Skin epidermis (tissue), 12 donors: ENCODE measurements around the gene SLC35E2B.
"Not testable (repeated sequence)": the region's sequence is repeated elsewhere in the genome, so short reads cannot be mapped to it uniquely, and the experiment has no call there.

Experiments used
- H3K27ac ChIP-seq, 21 experiments: fragments of 200-600 bp; sonication (generic) in 11 of 21; one replicate each; pipeline ENCODE4 v1.5.0; 2020; ENCODE audit warnings: mild to moderate bottlenecking in 3 of 21, inconsistent platforms in 2 of 21, moderate library complexity in 2 of 21
- H3K4me3 ChIP-seq, 7 experiments: fragments of 200-600 bp; sonication (generic) in 2 of 7; one replicate each; pipeline ENCODE4 v1.5.0; 2020; ENCODE audit warnings: inconsistent platforms in 2 of 7, mild to moderate bottlenecking in 2 of 7, moderate library complexity in 1 of 7

The SLC35E2B gene

DNA sequence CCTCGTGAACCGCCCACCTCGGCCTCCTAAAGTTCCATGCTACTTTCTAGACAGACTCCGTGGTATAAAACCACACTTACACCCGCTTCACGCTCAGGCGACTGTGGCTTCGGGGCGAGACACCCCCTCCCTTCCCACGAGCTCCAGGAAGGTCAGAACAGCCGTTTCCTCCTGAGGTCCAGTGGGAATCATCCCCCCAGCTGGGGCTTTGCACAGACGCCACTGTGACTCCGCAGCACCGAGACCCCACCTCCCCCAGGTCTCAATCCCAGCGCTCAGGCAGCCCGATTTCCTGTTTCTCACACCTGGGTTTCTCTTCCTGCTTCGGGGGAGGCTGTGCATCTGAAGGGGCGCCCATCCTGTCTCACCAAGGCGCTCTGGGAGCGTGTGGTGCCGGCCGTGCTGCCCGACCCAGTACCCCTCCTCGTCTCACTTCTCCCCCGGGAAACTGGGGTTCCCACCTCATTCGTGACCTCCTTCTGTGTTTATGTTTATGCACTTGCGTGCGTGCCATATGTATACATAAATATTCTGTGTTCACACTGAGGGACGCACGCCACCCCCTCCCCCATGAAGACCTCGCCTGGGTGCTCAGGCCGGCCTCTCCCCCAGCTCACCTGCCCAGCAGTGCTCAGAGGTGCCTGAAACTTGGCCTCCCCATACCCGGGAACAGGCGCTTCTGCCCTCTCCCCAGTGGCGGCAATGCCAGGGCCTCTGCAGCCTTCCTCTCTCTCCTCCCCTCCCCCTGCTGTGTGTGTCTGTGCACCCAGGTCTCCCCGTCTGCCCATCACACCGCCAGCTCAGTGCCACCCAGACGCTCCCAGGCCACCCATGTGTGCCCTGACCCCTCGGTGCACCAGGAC, 14.6 kb downstream of the SLC35E2B start:
- Histone ChIP-seq H3K4me3 (peak overlapping the region in 1 of 7 experiments; percentile 3), H3K27ac (peak overlapping the region in 14 of 21 experiments; percentile 6 to 77 (median 54))

DNA sequence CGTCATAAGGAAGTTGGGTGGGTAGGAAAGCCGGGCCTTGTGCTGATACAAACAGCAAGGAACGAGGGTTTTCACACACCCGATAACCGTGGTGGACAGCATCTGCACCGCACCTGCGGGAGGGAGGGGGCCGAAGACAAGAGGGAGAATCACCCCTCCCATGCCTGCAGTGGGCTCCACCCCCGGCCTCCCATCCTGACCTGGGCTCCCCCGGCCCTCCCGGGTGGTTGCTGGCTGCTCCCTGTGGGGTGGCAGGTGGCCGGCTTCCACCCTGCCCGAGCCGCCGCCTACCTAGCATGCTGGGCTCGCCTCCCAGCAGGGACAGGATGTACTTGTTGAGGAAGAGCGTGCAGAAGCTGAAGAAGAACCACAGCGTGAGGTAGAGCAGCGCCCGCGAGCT, 16.5 kb downstream of the SLC35E2B start:
- H3K4me3 ChIP-seq, H3K27ac ChIP-seq: not testable (repeated sequence)

DNA sequence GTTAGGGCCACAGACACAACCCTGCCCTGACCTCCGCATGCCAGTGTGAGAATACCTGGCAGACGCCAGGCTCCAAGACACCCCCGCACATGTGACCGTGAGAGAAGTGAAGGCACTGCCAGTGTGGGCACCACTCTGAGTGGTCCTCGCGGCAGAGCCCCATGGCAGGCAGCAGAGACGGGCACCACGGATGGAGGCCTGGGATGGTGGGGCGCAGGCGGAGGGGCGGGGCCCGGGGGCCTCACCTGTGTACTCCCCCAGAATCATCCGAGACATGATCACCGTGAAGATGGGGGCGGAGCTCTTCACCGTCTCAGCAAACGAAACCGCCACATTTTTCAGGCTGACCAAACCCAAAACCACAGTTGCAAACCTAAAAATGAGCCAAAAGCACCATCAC, 17.4 kb downstream of the SLC35E2B start:
- H3K4me3 ChIP-seq, H3K27ac ChIP-seq: not testable (repeated sequence)

DNA sequence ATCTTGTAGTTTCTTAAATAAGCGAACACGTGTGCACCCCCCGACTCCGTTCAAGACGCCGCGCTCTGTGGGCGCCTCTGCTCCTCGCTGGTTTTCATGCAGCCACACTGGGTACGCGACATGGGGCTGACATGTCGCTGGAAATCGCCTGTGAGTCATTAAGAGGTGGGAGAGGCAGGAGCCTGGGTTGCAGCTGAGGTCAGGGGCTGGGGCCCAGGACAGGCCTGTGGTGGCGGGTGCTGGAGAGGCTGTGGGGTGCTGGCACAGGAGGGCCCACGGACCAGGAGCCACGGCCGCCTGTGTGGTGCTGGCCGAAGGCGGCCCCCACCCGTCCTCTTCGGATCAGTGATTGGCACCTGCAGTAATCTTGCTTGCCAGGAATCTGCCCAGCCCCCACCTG, 17.8 kb downstream of the SLC35E2B start:
- H3K27ac ChIP-seq, H3K4me3 ChIP-seq: not testable (repeated sequence)

DNA sequence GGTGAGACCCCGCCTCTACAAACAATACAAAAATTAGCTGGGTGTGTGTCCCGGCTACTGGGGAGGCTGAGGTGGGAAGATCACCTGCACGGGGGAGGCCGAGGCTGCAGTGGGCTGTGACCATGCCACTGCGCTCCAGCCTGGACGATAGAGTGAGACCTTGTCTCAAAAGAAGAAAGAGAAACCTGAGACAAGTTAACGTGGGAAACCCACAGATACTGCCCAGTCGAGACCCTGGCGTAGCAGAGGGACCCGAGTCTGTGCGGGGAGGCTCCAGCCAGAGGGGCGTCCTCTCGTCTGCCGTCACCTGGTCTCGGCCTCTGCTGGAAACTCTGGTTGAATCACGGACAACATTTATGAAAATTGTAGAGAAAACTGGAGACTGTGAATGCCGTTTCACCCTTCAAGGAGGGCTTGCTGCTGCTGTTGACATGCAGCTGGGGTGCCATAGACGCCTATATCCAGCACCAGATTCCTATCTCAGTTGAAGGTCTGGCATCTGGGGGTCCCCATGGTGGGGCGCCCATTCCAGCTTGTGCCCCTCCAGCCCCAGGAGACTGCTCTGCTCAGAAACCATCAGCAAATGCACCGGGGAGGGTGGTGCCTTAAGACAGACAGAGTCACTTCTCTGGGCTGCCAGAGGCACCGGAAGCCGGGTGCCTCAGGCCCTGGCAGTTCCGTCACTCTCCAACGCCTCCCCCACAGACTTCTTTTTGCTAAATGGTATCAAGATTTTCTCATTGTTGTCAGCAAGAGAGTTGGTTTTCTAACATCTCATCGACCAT, 20.2 kb downstream of the SLC35E2B start:
- H3K4me3 ChIP-seq, result no peak overlapping the region
- no peak overlapping the region for H3K27ac ChIP-seq

DNA sequence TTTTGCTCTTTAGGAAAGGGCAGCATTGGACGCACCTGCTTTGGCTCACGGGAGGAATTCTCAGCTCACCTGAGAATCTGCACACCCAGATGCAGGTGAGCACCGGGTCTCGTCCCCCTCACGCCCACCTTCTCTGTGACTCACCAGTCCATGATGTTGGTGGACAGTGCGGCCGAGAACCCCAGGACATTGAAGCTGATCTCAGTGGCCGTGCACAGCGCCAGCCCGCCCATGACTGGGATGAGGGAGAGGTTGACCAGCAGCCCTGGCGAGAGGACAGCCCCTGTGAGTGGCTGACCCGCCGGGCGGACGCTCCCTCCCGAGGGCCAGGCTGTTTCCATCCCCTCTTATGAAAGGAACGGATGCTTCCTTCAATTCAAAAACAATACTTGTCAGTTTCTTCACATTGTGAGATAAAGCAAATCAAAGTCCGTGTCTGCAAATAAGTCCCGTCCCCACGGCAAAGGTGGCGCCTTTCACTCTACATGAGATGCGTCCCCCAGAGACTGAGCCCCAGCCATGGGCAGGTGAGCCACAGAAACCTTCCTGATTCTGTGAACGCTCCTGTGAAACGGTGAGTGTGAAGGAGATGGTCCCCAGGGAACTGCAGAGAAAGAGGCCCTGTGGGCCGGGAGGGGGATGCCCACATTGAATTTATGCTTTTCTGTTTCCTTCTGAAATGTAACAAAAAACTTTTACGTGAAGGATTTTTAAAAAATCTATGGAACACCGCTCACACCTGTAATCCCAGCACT, 21.1 kb downstream of the SLC35E2B start:
- no peak overlapping the region for H3K4me3 ChIP-seq
- no peak overlapping the region for H3K27ac ChIP-seq

DNA sequence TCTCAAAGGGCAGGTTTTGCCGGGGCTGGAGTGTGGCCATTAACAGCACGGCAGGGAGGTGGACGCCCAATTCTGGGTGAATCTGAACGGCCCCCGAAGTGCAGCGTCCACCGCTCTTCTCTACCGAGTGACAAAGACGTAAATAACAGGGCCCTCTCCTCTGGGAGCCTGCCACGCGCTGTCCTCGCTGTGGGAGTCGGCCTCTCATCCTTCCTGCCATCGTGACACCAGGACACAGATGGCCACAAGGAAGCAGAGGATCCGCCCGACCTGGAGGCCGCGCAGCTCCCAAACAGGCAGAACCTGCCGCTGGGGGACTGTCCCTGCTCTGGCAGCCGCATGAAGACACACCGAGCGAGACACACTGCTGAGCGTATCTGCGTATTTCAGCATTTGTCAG, 21.7 kb downstream of the SLC35E2B start:
- H3K27ac ChIP-seq, result no peak overlapping the region

DNA sequence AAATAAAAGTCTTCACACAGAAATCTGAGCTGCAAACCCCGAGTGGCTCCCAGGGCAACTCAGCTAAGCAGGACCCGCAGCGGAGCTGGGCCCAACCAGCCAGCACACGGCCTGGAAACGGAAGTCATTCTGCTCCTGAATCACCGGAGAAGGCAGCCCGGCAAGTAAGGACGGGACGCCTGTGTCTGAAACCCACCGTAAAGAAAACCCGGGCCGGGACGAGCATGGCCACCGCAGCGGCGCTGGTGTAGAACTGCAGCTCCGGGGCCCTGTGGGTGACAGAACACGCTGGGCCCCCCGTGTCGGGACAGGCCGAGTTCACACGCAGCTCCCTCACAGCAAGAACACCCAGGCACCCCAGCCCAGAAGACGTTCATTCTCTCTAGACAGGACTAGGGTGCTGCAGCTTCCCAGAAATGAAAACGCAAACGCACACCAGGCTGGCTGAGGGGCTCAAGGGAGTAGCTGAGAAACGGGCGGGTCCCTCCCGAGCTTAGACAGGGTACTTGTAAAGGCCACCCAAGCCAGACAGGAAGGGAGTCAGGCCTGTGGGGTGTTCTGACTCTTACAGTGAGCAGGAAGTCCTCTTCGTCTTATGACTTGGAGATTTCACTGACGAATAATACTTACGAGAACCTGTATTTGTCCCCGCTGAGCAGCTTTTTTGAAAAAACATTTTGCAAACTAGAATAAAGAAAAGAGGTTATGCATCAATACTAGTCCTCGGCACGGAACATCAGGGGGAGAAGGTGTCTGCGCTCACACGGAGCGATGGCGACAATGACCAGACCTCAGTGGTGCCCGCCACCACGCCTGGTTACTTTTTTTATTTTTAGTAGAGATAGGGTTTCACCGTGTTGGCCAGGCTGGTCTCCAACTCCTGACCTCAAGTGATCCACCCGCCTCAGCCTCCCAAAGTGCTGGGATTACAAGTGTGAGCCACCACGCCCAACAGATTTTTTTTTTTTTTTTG, 22.8 kb downstream of the SLC35E2B start:
- H3K27ac ChIP-seq, result no peak overlapping the region
- no peak overlapping the region for H3K4me3 ChIP-seq

More for the DNA sequence above, 21.7 kb downstream of the SLC35E2B start:
- H3K4me3 ChIP-seq, result no peak overlapping the region

DNA sequence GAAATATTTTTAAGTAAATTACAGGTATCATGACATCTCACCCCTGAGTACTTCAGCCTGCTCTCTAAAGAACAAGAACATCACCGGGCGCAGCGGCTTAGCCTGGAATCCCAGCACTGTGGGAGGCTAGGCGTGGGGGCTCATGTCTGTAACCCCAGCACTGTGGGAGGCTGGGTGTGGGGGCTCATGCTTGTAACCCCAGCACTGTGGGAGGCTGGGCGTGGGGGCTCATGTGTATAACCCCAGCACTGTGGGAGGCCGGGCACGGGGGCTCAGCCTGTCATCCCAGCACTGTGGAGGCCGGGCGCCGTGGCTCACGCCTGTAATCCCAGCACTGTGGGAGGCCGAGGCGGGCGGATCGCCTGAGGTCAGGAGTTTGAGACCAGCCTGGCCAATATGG, 26.1 kb downstream of the SLC35E2B start:
- peak overlapping the region in 1 of 21 experiments; percentile 49 for H3K27ac ChIP-seq
- H3K4me3 ChIP-seq, result no peak overlapping the region

DNA sequence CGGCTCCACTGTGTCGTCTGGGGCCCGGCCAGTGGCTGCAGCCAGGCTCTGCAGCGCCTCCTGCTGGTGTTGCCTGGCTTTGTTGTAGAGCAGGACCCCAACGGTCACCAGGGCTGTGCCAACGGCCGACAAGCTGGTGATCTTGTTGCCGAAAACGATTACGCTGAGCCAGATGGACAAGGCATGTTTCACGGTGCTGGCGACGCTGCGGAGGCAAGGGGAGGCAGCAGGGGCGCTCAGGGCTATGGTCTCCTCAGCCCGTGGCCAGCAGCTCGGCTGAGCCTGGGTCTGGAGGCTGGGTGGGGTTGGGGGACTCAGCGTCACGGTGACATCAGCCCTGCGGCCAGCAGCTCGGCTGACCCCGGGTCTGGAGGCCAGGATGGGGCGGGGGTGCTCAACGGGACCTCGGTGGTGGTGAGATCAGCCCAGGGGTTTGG, 26.8 kb downstream of the SLC35E2B start:
- Histone ChIP-seq H3K4me3 (no peak overlapping the region), H3K27ac (peak overlapping the region in 2 of 21 experiments; percentile 8 to 44)

DNA sequence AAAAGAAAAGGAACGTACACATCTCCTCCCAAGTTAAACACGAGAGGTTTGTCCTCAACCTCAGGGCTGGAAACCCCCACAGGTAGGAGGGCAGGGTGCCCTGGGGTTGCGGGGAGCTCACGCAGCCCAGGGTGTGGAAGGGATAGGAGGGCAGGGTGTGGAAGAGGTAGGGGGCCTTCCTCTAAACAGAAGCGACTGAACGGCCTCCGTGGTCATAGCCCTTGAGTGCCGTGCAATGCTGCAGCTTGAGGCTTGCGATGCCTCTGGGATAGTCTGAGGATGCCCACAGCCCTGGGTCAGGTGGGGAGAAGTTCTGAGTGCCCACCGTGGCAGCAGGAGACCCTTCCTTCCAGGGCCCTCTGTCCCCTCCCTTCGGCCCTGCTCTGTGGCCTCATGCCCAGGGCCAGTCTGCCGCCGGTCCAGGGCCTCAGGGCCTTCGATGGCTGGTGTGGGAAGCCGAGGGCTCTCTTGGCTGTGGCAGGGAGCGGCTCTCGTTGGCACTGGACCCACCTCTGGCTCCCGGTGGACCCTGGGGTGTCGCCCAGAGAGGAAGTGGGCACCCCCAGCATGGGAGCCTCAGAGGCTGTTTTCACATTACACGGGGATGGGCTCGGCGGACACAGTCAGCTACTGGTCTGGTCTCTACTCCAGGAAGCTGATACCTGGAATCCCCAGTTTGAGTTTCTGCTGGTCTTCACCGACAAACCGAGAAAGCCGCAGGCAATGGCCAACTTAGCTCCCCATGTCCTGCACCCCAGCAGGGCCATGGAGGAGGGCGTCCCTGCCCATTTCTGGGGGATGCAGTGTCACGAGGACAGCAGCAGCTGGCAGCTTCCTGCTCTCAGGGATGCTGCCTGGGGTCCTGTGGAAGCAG, 27.4 kb downstream of the SLC35E2B start:
- Histone ChIP-seq H3K27ac (peak overlapping the region in 2 of 21 experiments; percentile 8 to 44), H3K4me3 (no peak overlapping the region)

DNA sequence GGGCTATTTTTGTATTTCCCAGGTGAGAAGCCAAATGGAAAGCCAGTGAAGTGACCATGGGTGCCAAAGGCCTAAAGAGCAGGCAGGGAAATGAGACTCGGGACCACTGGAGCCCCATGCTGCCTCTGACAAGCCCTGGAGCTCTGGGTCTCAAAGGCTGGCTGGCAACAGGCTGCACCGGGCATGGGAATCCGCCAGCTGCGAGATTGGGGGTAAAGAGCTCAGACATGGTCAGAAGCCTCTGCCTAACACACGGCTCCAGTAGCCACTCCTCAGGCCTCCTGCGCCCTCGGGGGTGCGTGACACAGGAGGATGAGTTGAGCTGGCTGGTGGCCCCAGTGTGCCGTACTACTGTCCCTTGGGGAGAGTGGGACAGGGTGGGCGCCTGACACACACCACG, 28.3 kb downstream of the SLC35E2B start:
- H3K27ac ChIP-seq, H3K4me3 ChIP-seq: not testable (repeated sequence)

DNA sequence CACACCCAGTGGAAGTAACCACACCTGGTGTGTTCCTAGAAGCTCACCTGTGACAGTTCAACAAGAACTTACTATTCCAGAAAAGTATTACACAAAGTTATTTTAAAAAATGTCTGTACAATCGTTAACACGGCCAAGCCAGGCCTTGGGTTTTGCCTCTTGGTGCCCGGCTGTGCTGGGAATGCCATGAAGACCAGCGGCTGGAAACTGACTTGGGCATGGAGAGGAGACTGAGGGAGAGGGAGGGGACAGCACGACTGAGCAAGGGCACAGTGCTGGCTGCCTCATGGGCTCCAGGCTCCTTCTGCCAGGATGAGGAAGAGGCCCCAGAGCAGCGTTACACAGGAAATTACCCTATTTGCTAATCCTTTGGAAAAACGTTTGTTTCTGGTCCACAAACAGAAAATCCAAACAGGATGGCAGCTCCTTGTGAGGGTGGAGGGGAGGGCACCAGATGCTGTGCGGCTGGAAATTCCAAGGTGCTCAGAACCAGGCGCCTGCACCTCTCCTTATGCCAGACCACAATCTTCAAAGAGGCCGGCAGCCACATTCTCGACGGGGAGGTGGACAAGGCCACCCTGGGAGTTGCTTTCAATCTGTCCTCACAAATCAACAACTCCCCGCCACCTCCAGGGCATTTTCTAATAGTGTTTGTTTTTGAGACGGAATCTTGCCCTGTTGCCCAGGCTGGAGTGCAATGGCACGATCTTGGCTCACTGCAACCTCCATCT, 29.6 kb downstream of the SLC35E2B start:
- H3K27ac ChIP-seq, result peak overlapping the region in 17 of 21 experiments; percentile 18 to 79 (median 61)
- H3K4me3 ChIP-seq, result not testable (repeated sequence)

DNA sequence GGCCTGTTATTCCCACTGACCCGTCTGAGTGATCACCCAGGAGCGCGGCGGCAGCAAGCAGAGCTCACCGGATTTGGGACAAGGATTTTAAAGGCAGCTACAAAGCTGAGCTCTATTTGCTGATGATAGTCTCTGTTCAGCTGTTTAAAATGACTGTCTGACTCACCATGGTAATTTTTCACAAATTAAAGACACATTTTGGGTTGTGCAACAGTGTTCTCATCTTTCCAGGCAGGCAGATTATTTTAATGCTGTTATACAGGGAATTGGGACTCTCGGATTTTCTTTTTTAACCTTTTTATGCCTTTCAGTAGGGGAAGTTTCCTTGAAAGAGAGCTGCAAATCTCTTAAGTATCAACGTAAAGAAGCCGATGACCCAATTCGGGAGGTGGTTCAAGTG, 30.2 kb downstream of the SLC35E2B start:
- peak overlapping the region in 15 of 21 experiments; percentile 18 to 79 (median 62) for H3K27ac ChIP-seq
- H3K4me3 ChIP-seq, result not testable (repeated sequence)

DNA sequence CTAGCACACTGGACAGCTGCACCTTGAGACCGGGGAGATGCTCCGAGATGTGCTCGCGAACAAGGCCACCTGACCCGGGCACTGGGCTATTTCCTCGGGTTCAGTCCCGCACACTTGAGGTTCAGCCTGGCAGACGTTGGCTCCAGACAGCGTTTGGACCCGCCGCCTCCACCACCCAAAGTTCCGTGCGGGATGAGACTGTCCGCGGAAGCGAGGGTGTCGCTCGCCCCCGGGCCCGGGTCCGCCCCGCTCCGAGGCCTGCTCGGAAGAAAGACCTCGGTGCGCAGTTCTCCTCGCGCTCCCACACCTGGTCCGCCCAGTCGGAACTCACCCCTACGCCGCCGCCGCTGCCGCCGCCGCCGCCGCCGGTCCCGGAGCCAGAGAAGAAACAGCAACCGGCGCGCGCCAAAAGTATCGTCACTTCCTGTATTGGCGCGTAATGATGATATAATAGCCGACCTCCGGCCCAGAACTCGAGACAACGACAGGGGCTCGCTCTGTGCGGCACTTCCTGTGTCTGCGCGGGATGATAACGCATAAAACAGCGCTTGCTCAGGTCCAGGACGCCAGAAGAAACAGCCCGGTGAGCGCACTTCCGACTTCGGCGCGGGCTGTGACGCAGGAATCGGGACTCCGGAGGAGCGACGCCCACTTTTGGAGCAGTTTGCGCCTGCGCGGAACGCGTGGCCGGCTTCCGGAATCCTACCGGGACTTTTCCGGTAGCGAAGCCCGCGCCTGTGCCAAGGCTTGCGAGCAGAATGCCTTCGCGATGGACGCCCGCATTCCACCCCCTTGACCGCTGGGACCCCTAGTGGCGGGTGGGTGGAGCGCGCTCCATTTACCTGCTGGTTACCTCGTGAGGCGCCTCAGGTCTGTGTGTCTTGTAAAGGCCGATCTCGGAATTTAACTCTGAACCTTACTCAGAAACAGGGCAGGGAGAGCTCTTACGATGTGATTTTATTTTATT, 33.7 kb downstream of the SLC35E2B start, which contains the start of gene CDK11B:
TSS of gene CDK11B (minus strand) at position 422 of the 967 bp plus-strand sequence. CDS start 1,519 bp downstream, outside the sequence.
- H3K4me3 ChIP-seq, result peak within 1 kb of the TSS; percentile 43 to 69 (median 56)
- peak within 1 kb of the TSS; percentile 66 to 100 (median 98) for H3K27ac ChIP-seq

DNA sequence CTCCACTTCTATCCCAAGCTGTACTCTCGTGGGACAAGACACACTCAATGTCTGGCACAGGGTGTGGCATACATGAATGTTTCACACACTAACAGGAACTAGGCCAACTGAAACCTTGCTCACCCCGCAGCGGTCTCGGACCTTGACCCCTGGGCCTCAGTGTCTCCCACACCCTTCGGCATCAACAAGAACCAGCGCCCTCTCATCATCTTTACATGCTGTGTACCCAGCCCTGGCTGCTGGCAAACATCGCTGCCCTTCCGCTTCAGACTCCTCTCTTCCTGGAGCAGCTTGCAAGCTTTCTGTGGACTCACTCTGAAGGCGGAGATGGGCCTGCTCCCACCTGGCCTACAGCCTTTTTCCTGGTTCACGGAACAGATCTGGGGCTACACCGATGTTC, 44.3 kb downstream of the SLC35E2B start:
- not testable (repeated sequence) for H3K4me3 ChIP-seq, H3K27ac ChIP-seq
